Activated effector memory CD4-positive, alpha-beta T cell treated with anti-CD3 and anti-CD28 coated beads, Interleukin-2, amount 50 U/mL, for 16 hours (primary cell): Measurements from ENCODE around the gene CHIC1.
"Not testable (repeated sequence)": the region's sequence is repeated elsewhere in the genome, so short reads cannot be mapped to it uniquely, and the experiment has no call there.

Experiments used
- DNase-seq: peaks from one replicate; pipeline ENCODE4 v3.0.0-alpha.2; 2020

CHIC1 gene

GRCh38 chrX:73562984-73563737, at the start of gene CHIC1:
CHIC1 (plus strand) TSS chrX:73563197; CDS start chrX:73563285, 88 bp downstream.
- DNase-seq: peak; percentile 89

GRCh38 chrX:73522823-73523222, 40.2 kb upstream of the CHIC1 start:
- not testable (repeated sequence) for DNase-seq

- DNase-seq: no peak
Measured at GRCh38 chrX:73524906-73525305, 38.1 kb upstream of the CHIC1 start.

- no peak for DNase-seq
Measured at GRCh38 chrX:73525928-73526690, 36.9 kb upstream of the CHIC1 start.

- not testable (repeated sequence) for DNase-seq
Measured at GRCh38 chrX:73531655-73532054, 31.3 kb upstream of the CHIC1 start.

- no peak for DNase-seq
Measured at GRCh38 chrX:73556159-73556558, 6.8 kb upstream of the CHIC1 start.

GRCh38 chrX:73561801-73562200, 1.2 kb upstream of the CHIC1 start:
- DNase-seq: no peak

- no peak for DNase-seq
Measured at GRCh38 chrX:73562458-73562857, 539 bp upstream of the CHIC1 start.

- no peak for DNase-seq
Measured at GRCh38 chrX:73563738-73564068, 706 bp downstream of the CHIC1 start.

- no peak for DNase-seq
Measured at GRCh38 chrX:73577361-73577760, 14.4 kb downstream of the CHIC1 start.

- no peak for DNase-seq
Measured at GRCh38 chrX:73581002-73581628, 18.1 kb downstream of the CHIC1 start.

GRCh38 chrX:73597758-73598157, 34.8 kb downstream of the CHIC1 start:
- DNase-seq: not testable (repeated sequence)

GRCh38 chrX:73615022-73615421, 52.0 kb downstream of the CHIC1 start:
- DNase-seq: no peak

- not testable (repeated sequence) for DNase-seq
Measured at GRCh38 chrX:73641669-73642068, 78.7 kb downstream of the CHIC1 start.

- no peak for DNase-seq
Measured at GRCh38 chrX:73647212-73647611, 84.2 kb downstream of the CHIC1 start.

GRCh38 chrX:73647632-73648322, 84.8 kb downstream of the CHIC1 start:
- DNase-seq: no peak

- not testable (repeated sequence) for DNase-seq
Measured at GRCh38 chrX:73661322-73661721, 98.3 kb downstream of the CHIC1 start.

GRCh38 chrX:73668779-73669178, 105.8 kb downstream of the CHIC1 start:
- no peak for DNase-seq

GRCh38 chrX:73681408-73681807, 118.4 kb downstream of the CHIC1 start:
- DNase-seq: no peak

GRCh38 chrX:73683236-73683859, 120.4 kb downstream of the CHIC1 start:
- DNase-seq: no peak

GRCh38 chrX:73707014-73707413, 144.0 kb downstream of the CHIC1 start:
- not testable (repeated sequence) for DNase-seq

GRCh38 chrX:73728602-73729001, 165.6 kb downstream of the CHIC1 start:
- DNase-seq: no peak
